ENCODE results near the gene ARHGAP42.

DNA sequence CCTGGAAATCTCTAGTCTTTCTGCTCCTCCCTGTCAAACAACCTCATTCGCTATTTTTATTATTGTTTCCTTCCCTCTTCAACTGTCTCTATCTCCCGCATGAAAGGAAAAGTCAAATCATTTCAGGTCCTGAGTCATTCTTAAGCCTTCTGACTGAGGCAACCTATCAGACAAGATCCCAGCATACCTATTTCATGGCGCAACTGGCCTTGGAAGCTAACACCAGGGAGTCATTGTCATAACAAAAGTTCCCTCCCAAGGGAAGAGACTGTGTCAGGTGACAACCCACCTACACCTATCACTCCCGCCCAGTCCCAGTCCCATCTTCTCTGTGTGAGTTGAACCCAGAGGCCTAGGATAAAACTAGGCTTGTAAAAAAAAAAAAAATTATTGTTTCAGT lies 10.2 kb upstream of the ARHGAP42 start:
- TF ChIP-seq TOX (CRISPR knock-in tag; IDR thresholded peaks at IDR 0.05; ENCODE audit: borderline replicate concordance) (no peak), RARB (CRISPR knock-in tag; IDR thresholded peaks at IDR 0.05) (no peak), ARNTL (CRISPR knock-in tag; IDR thresholded peaks at IDR 0.05; ENCODE audit: borderline replicate concordance, low read depth) (no peak), ZFP30 (CRISPR knock-in tag; IDR thresholded peaks at IDR 0.05) (no peak), GLIS3 (CRISPR knock-in tag; IDR thresholded peaks at IDR 0.05) (no peak), ESRRG (CRISPR knock-in tag; IDR thresholded peaks at IDR 0.05) (no peak), ZC3H10 (CRISPR knock-in tag; IDR thresholded peaks at IDR 0.05) (no peak), ZNF565 (CRISPR knock-in tag; conservative IDR thresholded peaks at IDR 0.05; ENCODE audit: low read depth) (no peak), PPARA (CRISPR knock-in tag; IDR thresholded peaks at IDR 0.05; ENCODE audit: borderline replicate concordance) (no peak), ZNF8 (CRISPR knock-in tag; IDR thresholded peaks at IDR 0.05) (no peak)
- TF ChIP-seq, protein P1, sequence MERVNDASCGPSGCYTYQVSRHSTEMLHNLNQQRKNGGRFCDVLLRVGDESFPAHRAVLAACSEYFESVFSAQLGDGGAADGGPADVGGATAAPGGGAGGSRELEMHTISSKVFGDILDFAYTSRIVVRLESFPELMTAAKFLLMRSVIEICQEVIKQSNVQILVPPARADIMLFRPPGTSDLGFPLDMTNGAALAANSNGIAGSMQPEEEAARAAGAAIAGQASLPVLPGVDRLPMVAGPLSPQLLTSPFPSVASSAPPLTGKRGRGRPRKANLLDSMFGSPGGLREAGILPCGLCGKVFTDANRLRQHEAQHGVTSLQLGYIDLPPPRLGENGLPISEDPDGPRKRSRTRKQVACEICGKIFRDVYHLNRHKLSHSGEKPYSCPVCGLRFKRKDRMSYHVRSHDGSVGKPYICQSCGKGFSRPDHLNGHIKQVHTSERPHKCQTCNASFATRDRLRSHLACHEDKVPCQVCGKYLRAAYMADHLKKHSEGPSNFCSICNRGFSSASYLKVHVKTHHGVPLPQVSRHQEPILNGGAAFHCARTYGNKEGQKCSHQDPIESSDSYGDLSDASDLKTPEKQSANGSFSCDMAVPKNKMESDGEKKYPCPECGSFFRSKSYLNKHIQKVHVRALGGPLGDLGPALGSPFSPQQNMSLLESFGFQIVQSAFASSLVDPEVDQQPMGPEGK (CRISPR knock-in tag; IDR thresholded peaks at IDR 0.05; ENCODE audit: borderline replicate concordance), result no peak
- TF ChIP-seq, protein P2, sequence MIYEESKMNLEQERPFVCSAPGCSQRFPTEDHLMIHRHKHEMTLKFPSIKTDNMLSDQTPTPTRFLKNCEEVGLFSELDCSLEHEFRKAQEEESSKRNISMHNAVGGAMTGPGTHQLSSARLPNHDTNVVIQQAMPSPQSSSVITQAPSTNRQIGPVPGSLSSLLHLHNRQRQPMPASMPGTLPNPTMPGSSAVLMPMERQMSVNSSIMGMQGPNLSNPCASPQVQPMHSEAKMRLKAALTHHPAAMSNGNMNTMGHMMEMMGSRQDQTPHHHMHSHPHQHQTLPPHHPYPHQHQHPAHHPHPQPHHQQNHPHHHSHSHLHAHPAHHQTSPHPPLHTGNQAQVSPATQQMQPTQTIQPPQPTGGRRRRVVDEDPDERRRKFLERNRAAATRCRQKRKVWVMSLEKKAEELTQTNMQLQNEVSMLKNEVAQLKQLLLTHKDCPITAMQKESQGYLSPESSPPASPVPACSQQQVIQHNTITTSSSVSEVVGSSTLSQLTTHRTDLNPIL (CRISPR knock-in tag; IDR thresholded peaks at IDR 0.05; ENCODE audit: low read depth), result no peak
- TF ChIP-seq, protein P3, sequence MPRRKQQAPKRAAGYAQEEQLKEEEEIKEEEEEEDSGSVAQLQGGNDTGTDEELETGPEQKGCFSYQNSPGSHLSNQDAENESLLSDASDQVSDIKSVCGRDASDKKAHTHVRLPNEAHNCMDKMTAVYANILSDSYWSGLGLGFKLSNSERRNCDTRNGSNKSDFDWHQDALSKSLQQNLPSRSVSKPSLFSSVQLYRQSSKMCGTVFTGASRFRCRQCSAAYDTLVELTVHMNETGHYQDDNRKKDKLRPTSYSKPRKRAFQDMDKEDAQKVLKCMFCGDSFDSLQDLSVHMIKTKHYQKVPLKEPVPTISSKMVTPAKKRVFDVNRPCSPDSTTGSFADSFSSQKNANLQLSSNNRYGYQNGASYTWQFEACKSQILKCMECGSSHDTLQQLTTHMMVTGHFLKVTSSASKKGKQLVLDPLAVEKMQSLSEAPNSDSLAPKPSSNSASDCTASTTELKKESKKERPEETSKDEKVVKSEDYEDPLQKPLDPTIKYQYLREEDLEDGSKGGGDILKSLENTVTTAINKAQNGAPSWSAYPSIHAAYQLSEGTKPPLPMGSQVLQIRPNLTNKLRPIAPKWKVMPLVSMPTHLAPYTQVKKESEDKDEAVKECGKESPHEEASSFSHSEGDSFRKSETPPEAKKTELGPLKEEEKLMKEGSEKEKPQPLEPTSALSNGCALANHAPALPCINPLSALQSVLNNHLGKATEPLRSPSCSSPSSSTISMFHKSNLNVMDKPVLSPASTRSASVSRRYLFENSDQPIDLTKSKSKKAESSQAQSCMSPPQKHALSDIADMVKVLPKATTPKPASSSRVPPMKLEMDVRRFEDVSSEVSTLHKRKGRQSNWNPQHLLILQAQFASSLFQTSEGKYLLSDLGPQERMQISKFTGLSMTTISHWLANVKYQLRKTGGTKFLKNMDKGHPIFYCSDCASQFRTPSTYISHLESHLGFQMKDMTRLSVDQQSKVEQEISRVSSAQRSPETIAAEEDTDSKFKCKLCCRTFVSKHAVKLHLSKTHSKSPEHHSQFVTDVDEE (CRISPR knock-in tag; IDR thresholded peaks at IDR 0.05), result no peak
